GM12874 (cell line): Measurements from ENCODE around the gene OR6A2.

Experiments used
- CTCF ChIP-seq: IDR thresholded peaks from 2 replicates; pipeline ENCODE4 v1.5.1; 2011; ENCODE audit warnings: low read depth, mild to moderate bottlenecking, control low read depth, low read length, moderate library complexity; ENCODE audit not compliant: insufficient read depth

The OR6A2 gene

GRCh38 chr11:6742260-6742659, 57.2 kb downstream of the OR6A2 start:
- no peak for TF ChIP-seq CTCF
